Measurements from ENCODE around the gene MBD3L2.
"Not testable (repeated sequence)": the region's sequence is repeated elsewhere in the genome, so short reads cannot be mapped to it uniquely, and the experiment has no call there.

Gene MBD3L2

GRCh38 chr19:7049021-7049420 lies at the start of gene MBD3L2:
MBD3L2 (plus strand) TSS chr19:7049321; CDS start chr19:7049374, 53 bp downstream.
- not testable (repeated sequence) for DNase-seq (ENCODE audit: low read depth)

DNA sequence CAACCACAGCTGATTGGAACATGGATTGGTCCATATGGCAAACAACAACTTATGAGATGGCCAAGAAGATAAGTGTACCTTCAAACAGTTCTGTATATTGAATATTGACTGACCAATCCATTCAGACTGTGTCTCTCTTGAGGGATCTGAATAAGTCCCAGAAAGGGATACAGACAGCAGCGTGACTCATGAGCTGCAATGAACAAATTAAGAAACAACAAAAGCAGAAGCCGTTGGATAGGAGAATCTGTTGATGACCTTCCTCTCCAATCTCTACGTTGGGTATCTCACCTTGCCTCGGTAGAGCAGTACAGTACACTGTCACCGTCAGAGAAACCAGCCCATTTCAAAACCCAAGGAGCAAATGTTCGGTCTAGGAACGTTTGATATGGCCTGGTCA lies 49.2 kb upstream of the MBD3L2 start:
- no peak for DNase-seq (ENCODE audit: low read depth)

GRCh38 chr19:7000333-7000732 lies 48.8 kb upstream of the MBD3L2 start:
- DNase-seq (ENCODE audit: low read depth), result no peak

GRCh38 chr19:7000816-7001215 lies 48.3 kb upstream of the MBD3L2 start:
- DNase-seq (ENCODE audit: low read depth), result no peak

- no peak for DNase-seq (ENCODE audit: low read depth)
Observed at GRCh38 chr19:7004313-7004931, 44.7 kb upstream of the MBD3L2 start.

DNA sequence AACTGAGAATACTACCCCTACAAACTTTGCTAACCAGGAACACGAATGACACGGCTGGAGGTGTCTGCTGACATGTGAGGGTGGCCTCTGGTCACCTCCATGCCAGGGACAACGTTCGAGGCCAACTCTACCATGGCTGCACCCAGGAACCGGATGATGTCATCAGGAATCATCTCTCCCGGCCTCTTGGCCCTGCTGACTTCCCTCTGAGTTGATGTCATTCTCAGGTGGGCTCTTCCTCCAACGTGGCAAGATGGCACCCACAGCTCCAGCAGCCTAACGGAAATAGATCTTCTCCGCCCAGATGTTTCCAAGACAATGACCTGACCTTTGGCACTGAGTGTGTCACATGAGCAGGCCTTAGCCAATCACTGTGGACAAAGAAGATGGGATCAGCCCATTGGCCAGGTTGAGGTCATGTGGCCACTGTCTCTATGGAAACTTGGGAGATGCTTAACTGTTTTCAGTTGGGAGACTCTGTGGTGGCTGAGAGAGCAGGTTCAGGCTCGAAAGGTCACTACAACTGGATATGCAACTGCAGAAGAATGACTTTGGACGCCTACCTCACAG lies 42.9 kb upstream of the MBD3L2 start:
- no peak for DNase-seq (ENCODE audit: low read depth)

DNA sequence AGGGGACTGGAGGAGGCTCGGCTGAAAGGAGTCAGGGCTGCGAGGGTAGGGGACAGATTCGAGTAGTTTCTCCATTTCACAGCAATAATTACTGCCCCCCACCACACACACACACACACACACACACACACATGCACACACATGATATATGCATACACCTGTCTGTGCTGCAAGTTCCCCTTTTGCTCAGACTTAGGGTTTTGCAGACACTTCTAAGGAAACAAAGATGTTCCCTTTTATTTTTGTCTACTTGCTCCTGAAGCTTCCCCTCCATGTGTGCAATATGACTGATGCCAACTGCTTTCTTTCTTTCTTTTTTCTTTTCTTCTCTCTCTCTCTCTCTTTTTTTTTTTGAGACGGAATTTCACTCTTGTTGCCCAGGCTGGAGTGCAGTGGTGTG lies 41.3 kb upstream of the MBD3L2 start:
- no peak for DNase-seq (ENCODE audit: low read depth)

DNA sequence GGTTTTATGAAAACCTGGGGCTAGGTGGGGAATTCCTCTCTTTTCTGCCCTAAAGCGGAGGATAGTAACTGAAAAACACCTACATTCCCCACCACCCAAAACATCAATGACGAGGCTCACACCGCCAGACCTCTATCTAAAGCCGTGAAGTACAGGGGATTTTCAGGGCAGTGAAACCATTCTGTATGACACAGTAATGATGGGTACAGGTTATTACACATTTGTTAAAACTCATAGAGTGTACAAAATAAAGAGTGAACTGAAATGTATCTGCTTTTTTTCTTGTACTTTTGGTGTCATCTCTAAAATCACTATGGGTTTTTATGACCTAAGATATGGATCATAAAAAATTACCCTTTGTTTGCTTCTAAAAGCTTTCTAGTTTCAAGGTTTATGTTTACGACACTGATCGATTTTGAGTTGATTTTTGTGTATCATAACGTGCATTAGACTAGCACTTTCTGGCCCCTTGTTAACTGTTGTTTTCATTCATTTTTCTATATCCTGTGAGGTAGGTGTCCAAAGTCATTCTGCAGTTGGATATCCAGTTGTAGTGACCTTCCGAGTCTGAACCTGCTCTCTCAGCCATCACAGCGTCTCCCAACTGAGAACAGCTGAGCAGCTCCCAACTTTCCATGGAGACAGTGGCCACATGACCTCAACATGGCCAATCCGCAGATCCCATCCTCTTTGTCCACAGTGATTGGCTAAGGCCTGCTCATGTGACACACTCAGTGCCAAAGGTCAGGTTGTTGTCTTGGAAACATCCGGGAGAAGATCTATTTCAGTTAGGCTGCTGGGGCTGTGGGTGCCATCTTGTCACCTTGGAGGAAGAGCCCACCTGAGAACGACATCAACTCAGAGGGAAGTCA lies 38.2 kb upstream of the MBD3L2 start:
- DNase-seq (ENCODE audit: low read depth), result no peak

- no peak for DNase-seq (ENCODE audit: low read depth)
Observed at GRCh38 chr19:7013678-7014077, 35.4 kb upstream of the MBD3L2 start.

DNA sequence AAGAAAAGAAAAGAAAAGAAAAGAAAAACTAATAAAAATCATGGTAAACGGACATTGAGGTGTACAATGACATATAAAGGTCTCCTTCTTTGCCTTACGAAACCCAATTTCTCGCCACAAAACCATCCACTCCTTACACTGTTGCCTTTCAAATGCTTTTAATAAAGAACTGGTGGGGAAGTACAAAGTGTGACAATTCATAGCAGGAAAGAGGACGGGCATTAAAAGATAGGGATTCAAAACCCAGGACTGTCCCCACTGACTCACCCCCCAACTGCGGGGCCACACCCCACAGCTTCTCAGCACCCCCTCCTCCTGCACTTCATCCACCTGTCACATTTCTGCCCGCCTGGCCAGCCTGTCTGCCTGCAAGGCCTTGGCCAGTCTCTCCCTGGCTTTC lies 30.3 kb upstream of the MBD3L2 start:
- DNase-seq (ENCODE audit: low read depth), result no peak

GRCh38 chr19:7021331-7021730 lies 27.8 kb upstream of the MBD3L2 start, which contains the start of gene MBD3L2B:
MBD3L2B (minus strand) TSS chr19:7021431; CDS start chr19:7021397, 34 bp downstream.
- DNase-seq (ENCODE audit: low read depth), result not testable (repeated sequence)

DNA sequence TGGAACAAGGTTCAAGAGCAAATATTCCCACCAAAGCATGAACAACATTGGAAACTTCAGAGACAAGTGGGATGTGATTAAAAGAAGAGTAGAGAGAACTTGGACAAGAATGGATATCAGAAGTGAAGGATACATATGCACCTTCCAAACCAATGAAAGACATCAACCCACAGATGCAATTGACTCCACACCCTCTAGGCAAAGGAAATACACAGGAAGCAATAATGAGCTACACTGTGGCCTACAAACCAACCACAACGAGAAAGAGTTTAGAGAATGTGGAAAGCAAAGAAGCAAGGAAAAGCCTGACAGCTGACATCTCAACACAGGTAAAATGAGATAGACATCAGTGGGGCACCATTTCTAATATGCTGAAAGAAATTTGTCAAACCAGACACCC lies 20.3 kb upstream of the MBD3L2 start:
- not testable (repeated sequence) for DNase-seq (ENCODE audit: low read depth)

DNA sequence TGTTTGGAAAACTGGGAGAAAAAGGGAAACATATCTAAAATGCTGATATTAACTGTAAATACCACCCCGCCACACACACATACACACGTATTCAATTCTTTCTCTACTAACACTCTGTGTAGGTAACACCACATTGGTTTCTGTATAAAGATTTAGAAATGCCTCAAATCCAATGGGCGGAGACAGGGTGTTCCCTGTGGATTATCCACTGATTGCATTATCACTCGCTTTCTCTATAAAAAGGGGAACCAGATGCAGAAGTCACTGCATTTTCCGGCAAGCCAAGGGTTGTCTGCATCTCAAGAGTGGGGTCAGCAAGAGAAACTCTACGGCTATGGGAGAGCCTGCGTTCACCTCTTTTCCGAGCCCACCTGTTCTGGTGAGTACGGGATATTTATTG lies 18.8 kb upstream of the MBD3L2 start, which contains the start of gene MBD3L5:
TSS of gene MBD3L5 (plus strand) at position 301 of the 400 bp plus-strand sequence. CDS start at position 335, 34 bp downstream.
- DNase-seq (ENCODE audit: low read depth), result not testable (repeated sequence)

DNA sequence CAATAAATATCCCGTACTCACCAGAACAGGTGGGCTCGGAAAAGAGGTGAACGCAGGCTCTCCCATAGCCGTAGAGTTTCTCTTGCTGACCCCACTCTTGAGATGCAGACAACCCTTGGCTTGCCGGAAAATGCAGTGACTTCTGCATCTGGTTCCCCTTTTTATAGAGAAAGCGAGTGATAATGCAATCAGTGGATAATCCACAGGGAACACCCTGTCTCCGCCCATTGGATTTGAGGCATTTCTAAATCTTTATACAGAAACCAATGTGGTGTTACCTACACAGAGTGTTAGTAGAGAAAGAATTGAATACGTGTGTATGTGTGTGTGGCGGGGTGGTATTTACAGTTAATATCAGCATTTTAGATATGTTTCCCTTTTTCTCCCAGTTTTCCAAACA lies 9.0 kb upstream of the MBD3L2 start, which contains the start of gene MBD3L4:
TSS of gene MBD3L4 (minus strand) at position 101 of the 400 bp plus-strand sequence. CDS start at position 66, 35 bp downstream.
- not testable (repeated sequence) for DNase-seq (ENCODE audit: low read depth)

GRCh38 chr19:7041563-7041962 lies 7.6 kb upstream of the MBD3L2 start:
- DNase-seq (ENCODE audit: low read depth), result not testable (repeated sequence)

DNA sequence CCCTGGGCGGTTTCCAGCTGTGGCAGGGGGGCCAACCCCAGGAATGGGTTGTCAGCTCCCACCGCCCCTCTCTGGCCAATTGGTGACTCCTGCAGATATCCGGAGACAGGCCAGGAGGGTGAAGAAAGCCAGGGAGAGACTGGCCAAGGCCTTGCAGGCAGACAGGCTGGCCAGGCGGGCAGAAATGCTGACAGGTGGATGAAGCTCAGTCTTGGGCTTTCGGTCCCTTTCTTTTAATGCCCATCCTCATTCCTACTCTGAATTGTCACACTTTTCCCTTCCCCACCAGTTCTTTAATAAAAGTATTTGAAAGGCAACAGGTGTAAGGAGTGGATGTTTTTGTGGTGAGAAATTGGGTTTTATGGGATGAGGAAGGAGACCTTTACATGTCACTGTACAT lies 2.3 kb downstream of the MBD3L2 start:
- DNase-seq (ENCODE audit: low read depth), result not testable (repeated sequence)

- not testable (repeated sequence) for DNase-seq (ENCODE audit: low read depth)
Observed at GRCh38 chr19:7052896-7053295, 3.8 kb downstream of the MBD3L2 start.

DNA sequence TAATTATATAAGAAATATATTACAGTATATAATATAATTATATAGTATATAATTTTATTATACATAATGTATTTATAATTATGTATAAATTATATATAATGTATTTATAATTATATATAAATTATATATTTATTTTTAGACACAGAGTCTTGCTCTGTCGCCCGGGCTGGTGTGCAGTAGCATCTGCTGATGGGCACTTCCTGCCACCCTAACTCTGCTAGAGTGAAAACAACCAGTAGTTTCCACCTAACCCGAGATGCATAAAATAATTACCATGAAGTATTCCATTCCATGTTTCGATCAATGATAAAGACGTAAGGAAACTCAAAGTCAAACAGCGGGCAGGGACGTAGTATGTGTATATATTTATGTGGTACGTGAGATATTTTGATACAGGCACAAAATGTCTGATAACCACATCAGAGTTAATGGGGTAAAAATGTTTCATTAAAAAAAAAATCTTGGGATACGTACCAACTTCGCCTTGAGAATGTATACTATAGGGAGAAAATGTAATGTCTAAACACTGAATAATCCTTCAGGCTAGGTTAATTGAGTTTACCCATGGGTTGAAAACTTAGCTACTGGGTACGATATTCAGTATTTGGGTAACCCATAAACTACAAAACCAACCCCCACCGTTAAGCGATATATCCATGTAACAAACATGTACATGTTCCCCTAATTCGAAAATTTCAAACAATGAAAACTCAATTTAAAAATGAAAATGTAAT lies 5.7 kb downstream of the MBD3L2 start:
- not testable (repeated sequence) for DNase-seq (ENCODE audit: low read depth)

DNA sequence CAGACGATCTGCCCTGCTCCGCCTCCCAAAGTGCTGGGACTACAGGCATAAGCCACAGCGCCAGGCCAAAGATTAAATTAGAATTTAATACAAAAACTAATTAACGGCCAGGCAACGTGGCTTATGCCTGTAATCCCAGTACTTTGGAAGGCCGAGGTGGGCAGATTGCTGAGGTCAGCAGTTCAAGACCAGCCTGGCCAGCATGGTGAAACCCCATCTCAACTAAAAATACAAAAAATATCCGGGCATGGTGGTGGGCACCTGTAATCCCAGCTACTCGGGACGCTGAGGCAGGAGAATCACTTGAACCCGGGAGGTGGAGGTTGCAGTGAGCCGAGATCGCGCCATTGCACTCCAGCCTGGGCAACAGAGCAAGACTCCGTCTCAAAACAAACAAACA lies 6.6 kb downstream of the MBD3L2 start:
- DNase-seq (ENCODE audit: low read depth), result not testable (repeated sequence)

DNA sequence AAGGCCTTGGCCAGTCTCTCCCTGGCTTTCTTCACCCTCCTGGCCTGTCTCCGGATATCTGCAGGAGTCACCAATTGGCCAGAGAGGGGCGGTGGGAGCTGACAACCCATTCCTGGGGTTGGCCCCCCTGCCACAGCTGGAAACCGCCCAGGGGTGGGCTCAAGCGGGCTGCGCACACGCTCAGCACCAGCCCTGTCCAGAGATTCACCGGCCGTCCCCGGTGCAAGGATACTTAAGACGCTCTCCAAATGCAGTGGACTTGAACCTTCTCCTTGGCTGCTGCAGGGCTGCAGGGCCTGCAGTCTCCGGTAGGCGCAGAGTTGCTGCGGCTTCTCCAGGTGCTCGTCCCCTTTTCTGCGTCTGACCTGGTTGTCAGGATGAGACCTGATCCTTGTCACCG lies 7.2 kb downstream of the MBD3L2 start:
- not testable (repeated sequence) for DNase-seq (ENCODE audit: low read depth)

DNA sequence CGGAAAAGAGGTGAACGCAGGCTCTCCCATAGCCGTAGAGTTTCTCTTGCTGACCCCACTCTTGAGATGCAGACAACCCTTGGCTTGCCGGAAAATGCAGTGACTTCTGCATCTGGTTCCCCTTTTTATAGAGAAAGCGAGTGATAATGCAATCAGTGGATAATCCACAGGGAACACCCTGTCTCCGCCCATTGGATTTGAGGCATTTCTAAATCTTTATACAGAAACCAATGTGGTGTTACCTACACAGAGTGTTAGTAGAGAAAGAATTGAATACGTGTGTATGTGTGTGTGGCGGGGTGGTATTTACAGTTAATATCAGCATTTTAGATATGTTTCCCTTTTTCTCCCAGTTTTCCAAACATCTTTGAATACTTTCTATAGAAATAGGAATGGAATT lies 9.5 kb downstream of the MBD3L2 start, which contains the start of gene MBD3L3:
TSS of gene MBD3L3 (minus strand) at position 101 of the 400 bp plus-strand sequence. CDS start at position 30, 71 bp downstream.
- not testable (repeated sequence) for DNase-seq (ENCODE audit: low read depth)

GRCh38 chr19:7059977-7060376 lies 10.9 kb downstream of the MBD3L2 start:
- not testable (repeated sequence) for DNase-seq (ENCODE audit: low read depth)

Measured in fibroblast of gingiva (primary cell).